Sigmoid colon (tissue), 7 donors: ENCODE results near the gene SRRM4. TPM values are rescaled to one million over a fixed set of nuclear protein-coding genes. Genes with fewer than 3 reads are reported as not detected.

Source experiments
- DNase-seq: peaks from one replicate; pipeline ENCODE4 v3.0.0-alpha.2; 2019
- H3K27ac ChIP-seq, 4 donors: fragments of 200-600 bp; sonication (generic); one replicate each; pipeline ENCODE4 v1.5.1; 2016 to 2019; ENCODE audit warnings: mild to moderate bottlenecking in 1 of 4
- H3K27me3 ChIP-seq, 3 donors: fragments of 200-600 bp; sonication (generic); one replicate each; pipeline ENCODE4 v1.5.1; 2019; ENCODE audit warnings: mild to moderate bottlenecking in 1 of 3
- H3K36me3 ChIP-seq, 4 donors: fragments of 200-600 bp; sonication (generic); one replicate each; pipeline ENCODE4 v1.5.1; 2016 to 2019
- H3K4me1 ChIP-seq, 4 donors: fragments of 200-600 bp; sonication (generic); one replicate each; pipeline ENCODE4 v1.5.1; 2017 to 2019
- H3K4me3 ChIP-seq, 4 donors: fragments of 200-600 bp; sonication (generic); one replicate each; pipeline ENCODE4 v1.5.1; 2017 to 2019; ENCODE audit warnings: mild to moderate bottlenecking in 2 of 4, moderate library complexity in 1 of 4
- H3K9me3 ChIP-seq, 4 donors: fragments of 200-600 bp in 3 of 4; sonication (generic) in 3 of 4; one replicate each; pipeline versions ENCODE4 v1.5.1 to v1.6.1; 2013 to 2019
- CTCF ChIP-seq, 4 experiments: fragments of 450-650 bp in 3 of 4; fragments of 200-600 bp in 1 of 4; IDR thresholded peaks; one replicate each; pipeline ENCODE4 v1.5.1; 2016 to 2019; ENCODE audit warnings: antibody characterized with exemption in 4 of 4, mild to moderate bottlenecking in 3 of 4, moderate library complexity in 2 of 4
- EP300 ChIP-seq, 4 donors: sonication (generic); formaldehyde crosslinking; IDR thresholded peaks; one replicate each; pipeline ENCODE4 v1.6.1; 2017; ENCODE audit warnings: antibody characterized with exemption in 4 of 4
- POLR2A ChIP-seq, 2 donors: fragments of 450-650 bp; IDR thresholded peaks; one replicate each; pipeline ENCODE4 v1.6.1; 2016; ENCODE audit warnings: antibody characterized with exemption in 2 of 2, mild to moderate bottlenecking in 2 of 2, moderate library complexity in 2 of 2
- POLR2AphosphoS5 ChIP-seq, 4 donors: sonication (generic); formaldehyde crosslinking; IDR thresholded peaks; one replicate each; pipeline ENCODE4 v1.6.1; 2017; ENCODE audit warnings: antibody characterized with exemption in 4 of 4
- WGBS, 2 donors: extraction: QIAGEN DNeasy Blood & Tissue Kit; methylation state at CpG; one replicate each; pipeline ENCODE4 v1.1.7; 2013; 5-methylcytosine and 5-hydroxymethylcytosine counted together
- intact Hi-C: fragments of 100-400 bp; cut with DNase I; formaldehyde crosslinking; loops from one replicate; pipeline ENCODE4 v1.15.1; 2023
- polyA plus RNA-seq, 3 donors: library from polyadenylated mRNA; stranded (reverse); fragments of 200-250 nt; gene quantifications; one replicate each; pipeline ENCODE4 v1.2.3, GENCODE V29; 2013
- total RNA-seq, 4 donors: library from RNA; depleted of rRNA; stranded (reverse); fragments of >200 nt; gene quantifications; one replicate each; pipeline ENCODE4 v1.1.0, GENCODE V29; 2016
- donor health status: healthy with polysubstance abuse.
- donor health status: Bipolar disorder and iron deficiency.
- donor health status: healthy.

SRRM4 gene
- total and polyA plus RNA-seq, 7 donors = under 0.01 to 0.14 (median 0.07) TPM; not detected in 4

- Histone ChIP-seq H3K36me3 (no peaks in the 10 kb centered on the region), H3K27ac (no peak overlapping the region), H3K9me3 (no peaks in the 10 kb centered on the region), H3K4me3 (no peak overlapping the region), H3K27me3 (peaks cover 0 to 15% (median 0%) of the 10 kb centered on the region in 3 donors), H3K4me1 (no peaks in the 10 kb centered on the region)
- 58 to 65% methylated on average over 7 of the region's 7 CpGs for WGBS, 2 donors
- DNase-seq = no peak
- intact Hi-C loops = no loop called here
- TF ChIP-seq POLR2AphosphoS5 (IDR thresholded peaks at IDR 0.05) = no peak
- TF ChIP-seq CTCF (IDR thresholded peaks at IDR 0.05) = no peak
- no peak for TF ChIP-seq EP300 (IDR thresholded peaks at IDR 0.05)
- TF ChIP-seq POLR2A (IDR thresholded peaks at IDR 0.05) = no peak
These were observed 100.7 kb downstream of the SRRM4 start for GRCh38 chr12:119082016-119082415.

- Histone ChIP-seq H3K36me3 (no peaks in the 10 kb centered on the region), H3K27me3 (peaks cover 0 to 16% (median 0%) of the 10 kb centered on the region in 3 donors), H3K9me3 (no peaks in the 10 kb centered on the region), H3K4me3 (no peak overlapping the region), H3K27ac (no peak overlapping the region), H3K4me1 (no peaks in the 10 kb centered on the region)
- TF ChIP-seq CTCF (IDR thresholded peaks at IDR 0.05) (no peak), POLR2A (IDR thresholded peaks at IDR 0.05) (no peak), EP300 (IDR thresholded peaks at IDR 0.05) (no peak), POLR2AphosphoS5 (IDR thresholded peaks at IDR 0.05) (no peak)
- intact Hi-C loops = no loop called here
- DNase-seq = no peak
- 57 to 63% methylated on average over 4 of the region's 4 CpGs for WGBS, 2 donors
These were observed 101.2 kb downstream of the SRRM4 start for GRCh38 chr12:119082496-119082895.

- intact Hi-C loops = no loop called here
- TF ChIP-seq CTCF (IDR thresholded peaks at IDR 0.05) (no peak), POLR2AphosphoS5 (IDR thresholded peaks at IDR 0.05) (no peak), POLR2A (IDR thresholded peaks at IDR 0.05) (no peak)
- Histone ChIP-seq H3K36me3 (no peaks in the 10 kb centered on the region), H3K27me3 (peaks cover 0 to 41% (median 0%) of the 10 kb centered on the region in 3 donors), H3K4me1 (no peaks in the 10 kb centered on the region), H3K9me3 (no peaks in the 10 kb centered on the region), H3K4me3 (no peak overlapping the region), H3K27ac (no peak overlapping the region)
- WGBS, 2 donors = 80 to 82% methylated on average over 10 of the region's 10 CpGs
- no peak for DNase-seq
These were observed 107.5 kb downstream of the SRRM4 start for GRCh38 chr12:119088685-119089379.

GRCh38 chr12:119089380-119090013 lies 108.2 kb downstream of the SRRM4 start:
- no peak for DNase-seq
- Histone ChIP-seq H3K27ac (no peak overlapping the region), H3K9me3 (no peaks in the 10 kb centered on the region), H3K4me1 (no peaks in the 10 kb centered on the region), H3K27me3 (peaks cover 0 to 42% (median 0%) of the 10 kb centered on the region in 3 donors), H3K36me3 (no peaks in the 10 kb centered on the region), H3K4me3 (no peak overlapping the region)
- WGBS, 2 donors = 33 to 34% methylated on average over 1 of the region's 1 CpG
- intact Hi-C loops = no loop called here
- TF ChIP-seq POLR2A (IDR thresholded peaks at IDR 0.05) (no peak), EP300 (IDR thresholded peaks at IDR 0.05) (no peak), CTCF (IDR thresholded peaks at IDR 0.05) (no peak), POLR2AphosphoS5 (IDR thresholded peaks at IDR 0.05) (no peak)
